Kasumi-1 (cell line): ENCODE measurements around the gene JADE2.
A peak's percentile ranks its signal among the peaks of the same experiment; 100 is the strongest.
"Not testable (repeated sequence)": the region's sequence is repeated elsewhere in the genome, so short reads cannot be mapped to it uniquely, and the experiment has no call there.

ENCODE experiments used
- DNase-seq, 2 experiments: peaks; one replicate each; lab custom pipeline; 2025; lab: John Stamatoyannopoulos, UW

JADE2 gene

DNA sequence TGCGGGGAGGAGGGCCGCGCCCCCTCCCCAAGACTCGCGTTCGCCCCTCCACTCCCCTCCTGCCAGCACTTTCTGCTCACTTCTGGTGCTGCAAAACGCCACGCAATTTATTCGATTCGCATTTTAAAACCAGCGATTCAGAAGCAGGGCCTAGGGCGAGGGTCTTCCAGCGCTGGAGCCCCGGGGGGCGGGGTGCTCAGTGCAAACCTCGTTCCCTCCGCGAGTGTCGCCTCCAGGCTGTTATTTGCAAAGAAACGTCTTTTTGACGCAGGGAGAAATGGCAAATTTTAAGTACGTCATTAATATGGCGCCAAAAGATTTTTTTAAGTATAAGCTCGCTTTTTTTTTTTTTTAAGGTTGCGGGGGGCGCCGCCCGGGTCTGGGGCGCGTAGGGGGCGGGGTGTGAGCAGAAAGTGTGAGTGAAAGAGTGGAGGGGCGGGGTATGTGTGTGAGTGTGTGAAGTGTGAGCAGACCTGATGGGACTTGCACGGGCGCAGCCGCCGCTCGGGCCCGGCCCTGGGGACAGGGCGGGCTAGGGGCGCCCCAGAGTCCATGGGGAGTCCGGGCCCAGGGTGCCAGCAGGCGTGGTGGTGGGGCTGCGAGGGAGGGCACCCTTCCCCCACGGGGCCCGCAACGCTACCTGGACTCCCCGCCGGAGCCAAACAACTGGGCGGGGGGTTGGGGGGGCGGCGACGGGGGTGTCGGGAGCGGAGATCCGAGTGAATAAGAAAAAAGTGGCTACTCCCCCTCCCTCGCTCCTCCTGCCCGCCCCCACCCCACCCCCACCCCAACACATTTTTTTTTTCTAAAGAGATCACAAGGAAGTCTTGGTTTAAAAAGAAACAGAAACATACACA, at the start of gene JADE2:
Gene JADE2, plus strand, starts transcription at position 845 of the 857 bp plus-strand sequence. CDS start 10,188 bp downstream, outside the sequence.
- peak; percentile 79 to 86 for DNase-seq

DNA sequence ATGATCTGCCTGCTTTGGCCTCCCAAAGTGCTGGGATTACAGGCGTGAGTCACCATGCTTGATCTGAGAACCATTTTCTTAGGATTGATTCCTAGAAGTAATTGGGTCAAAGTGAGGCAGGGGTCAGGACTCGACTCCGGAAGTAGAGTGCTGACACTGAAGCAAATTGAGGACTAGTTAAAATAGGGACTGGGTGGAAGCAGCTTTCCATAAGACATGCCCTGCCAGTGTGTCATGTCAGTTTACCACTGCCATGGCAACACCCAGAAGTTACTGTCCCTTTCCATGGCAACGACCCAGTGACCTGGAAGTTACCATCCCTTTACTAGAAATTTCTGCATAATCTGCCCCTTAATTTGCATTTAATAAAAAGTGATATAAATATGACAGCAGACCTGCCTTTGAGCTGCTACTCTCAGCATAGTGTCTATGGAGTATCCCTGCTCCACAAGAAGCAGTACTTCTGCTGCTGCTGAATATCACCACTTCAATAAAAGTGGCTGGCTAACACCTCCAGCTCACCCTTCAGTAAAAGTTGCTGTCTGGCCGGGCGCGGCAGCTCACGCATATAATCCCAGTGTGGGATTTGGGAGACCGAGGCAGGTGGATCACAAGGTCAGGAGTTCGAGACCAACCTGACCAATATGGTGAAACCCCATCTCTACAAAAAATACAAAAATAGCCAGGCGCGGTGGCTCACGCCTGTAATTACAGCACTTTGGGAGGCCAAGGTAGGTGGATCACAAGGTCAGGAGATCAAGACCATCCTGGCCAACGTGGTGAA, 47.8 kb upstream of the JADE2 start:
- DNase-seq, result no peak

DNA sequence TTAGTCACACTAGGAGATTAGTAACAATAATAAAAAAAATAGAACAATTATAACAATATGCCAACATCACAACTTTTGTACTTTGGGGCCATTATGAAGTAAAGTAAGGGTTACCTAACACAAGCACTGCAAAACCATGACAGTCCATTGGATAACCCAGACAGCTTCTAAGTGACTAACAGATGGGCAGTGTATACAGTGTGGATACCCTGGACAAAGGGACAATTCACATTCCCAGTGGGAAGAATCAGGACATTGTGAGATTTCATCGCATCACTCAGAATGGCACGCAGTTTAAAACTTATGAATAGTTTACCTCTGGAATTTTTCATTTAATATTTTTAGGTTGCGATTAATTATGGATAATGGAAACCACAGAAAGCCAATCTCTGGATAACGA, 45.6 kb upstream of the JADE2 start:
- no peak for DNase-seq

DNA sequence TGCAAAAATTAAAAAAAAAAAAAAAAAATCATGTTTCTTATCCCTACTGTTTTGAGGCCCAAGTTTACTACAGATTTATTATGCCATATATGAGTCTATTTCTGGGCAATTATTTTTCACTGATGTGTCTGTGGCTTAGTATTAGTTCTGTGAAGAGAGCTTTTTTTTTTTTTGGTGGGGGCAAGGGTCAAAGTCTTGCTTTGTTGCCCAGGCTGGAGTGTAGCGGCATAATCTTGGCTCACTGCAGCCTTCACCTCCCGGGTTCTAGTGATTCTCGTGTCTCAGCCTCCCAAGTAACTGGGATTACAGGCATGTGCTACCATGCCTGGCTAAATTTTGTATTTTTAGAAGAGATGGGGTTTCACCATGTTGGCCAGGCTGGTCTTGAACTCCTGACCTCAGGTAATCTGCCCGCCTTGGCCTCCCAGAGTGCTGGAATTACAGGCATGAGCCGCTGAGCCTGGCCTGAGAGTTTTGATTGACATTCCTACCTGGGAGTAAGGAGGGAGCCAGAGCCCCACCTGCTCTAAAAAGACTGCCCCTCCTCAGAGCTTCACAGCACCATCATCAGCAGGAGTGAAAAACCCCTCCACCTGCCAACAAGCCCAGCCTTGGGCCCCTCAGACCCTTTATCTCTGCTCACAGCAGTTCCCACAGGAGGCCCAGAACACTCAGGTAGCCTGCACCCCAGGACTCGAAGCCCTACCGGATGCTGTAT, 36.1 kb upstream of the JADE2 start:
- DNase-seq, result no peak

DNA sequence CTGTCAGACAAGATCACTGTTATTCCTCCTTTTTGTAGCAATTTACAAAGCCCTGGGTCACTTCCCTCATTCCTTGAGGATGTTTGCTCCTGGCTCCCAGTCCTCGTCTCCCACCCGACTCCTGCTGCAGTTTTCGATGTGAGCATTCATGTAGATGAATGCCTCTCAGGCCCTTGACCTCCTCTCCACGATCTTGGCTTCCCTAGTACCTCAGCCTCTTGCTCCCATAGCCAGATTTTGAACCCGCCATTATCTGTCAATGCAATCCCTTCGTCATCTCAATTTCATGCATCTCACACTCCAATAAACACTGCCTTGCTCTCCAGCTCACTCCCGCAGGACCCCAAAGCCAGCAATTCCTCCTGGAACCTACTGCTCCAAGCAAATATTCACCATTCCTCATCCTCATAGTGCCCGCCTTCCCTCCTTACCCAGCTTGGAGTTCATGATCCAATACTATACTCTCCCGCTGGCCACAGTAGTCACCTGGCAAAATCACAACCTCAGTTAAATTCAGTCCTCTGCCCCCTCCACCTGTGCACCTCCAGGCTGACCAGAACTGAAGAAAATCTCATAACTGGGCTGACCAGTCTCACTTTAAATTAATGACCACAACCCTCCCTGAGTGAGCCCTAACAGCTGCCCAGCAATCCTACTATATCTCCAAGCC, 35.1 kb upstream of the JADE2 start:
- DNase-seq, result no peak

DNA sequence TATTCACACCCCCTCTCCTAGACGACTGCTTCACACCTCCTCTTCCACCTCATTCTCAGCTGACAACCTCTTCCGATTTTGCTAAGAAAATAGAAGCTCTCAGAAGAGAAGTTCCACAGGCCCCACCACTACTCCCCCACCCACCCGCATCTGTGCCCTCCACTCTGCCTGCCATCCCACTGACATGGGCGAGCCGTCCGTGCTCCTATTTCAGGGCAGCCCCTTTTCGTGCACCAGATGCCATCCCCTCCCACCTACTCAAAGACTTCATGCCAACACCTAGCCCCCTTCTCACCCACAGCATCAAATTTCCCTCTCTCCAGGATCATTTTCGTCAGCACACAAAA, 34.6 kb upstream of the JADE2 start:
- DNase-seq, result no peak

DNA sequence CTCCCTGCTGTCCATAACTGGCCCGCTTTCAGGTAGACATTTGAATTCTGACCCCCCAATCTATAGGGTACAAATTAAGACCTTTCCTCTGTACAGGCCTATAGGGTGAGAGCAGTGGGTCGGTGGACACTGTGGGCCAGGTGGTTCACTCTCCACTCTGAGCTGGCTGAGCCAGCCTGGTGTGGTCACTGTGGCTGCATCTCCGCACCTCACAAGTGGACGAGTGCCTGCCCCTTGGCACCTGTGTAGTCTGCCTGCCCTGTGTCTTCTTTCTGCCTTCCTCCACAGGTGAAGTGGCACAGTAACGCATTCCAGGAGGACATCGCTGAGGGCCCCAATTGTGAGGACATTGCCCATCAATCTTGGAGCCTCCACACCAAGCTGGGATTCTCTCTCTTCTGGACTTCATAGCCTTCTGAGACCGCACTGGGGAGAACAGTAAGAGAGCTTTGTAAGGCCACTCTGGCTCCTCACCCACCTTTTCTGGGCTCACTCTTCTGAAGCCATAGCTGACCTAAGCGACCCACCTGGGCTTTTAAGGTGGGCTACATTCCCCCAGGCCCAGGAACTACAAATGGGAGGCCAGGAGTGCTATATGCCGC, 33.5 kb upstream of the JADE2 start:
- no peak for DNase-seq

DNA sequence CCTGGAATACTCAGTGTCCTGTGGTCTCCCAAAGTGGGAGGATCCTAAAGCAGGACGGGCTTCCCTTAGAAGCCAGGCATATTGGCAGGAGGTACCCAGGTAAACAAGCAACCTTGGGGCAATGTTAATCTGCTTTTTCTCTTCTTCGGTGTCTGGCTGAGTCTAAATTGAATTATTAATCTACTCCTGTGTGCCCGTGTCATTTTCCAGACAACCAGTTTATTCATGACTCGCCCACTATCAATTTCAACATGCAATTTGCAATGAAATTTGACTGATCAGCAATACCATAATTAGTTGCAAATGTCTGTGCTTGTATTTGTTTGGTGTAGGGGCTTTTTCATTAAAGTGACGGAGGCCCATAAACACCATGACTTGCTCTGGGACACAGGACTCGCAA, 32.9 kb upstream of the JADE2 start:
- no peak for DNase-seq

DNA sequence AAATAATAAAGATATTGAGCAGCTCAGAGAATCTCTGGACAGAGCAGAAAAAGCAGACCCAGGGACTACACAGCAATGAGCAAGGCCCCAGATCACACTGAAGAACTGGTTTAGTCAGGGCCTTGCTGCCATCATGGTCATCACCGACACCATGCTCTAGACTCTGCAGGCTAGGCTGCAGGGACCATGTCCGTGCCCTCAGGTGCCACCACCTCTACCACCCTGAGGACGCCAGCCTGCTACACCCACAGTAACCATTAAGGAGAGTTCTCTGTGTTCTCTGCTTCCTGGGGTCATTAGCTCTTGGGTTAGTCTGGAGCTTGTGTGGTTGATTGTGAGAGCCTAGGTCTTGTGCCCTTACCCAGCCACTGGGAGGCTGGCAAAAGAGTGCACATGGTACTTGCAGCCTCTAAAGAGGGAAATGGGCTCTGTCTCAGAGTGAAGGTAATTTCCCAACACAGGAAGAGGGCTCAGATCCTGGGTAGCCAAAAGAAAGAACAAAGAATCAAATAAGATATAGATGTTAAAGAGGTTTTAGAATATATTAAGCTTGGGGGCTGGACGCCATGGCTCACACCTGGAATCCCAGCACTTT, 31.9 kb upstream of the JADE2 start:
- no peak for DNase-seq

DNA sequence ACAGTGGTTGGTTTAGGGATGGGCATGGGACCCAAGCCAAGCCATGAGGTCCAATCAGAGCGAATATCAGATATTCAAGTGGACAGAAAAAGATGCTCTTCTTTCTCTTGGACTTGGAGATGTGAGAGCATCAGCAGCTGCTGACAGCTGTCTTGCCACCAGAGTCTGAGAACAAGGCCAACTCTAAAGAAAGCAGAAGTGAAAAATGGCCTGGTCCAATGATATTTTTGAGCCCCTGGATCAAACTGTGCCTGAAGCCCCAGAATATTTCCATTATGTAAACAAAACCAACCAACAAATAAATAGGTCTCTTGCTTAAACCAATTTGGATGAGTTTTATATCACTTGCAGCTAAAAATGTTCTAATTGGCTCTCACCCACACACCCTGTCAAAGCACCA, 30.7 kb upstream of the JADE2 start:
- DNase-seq, result no peak

DNA sequence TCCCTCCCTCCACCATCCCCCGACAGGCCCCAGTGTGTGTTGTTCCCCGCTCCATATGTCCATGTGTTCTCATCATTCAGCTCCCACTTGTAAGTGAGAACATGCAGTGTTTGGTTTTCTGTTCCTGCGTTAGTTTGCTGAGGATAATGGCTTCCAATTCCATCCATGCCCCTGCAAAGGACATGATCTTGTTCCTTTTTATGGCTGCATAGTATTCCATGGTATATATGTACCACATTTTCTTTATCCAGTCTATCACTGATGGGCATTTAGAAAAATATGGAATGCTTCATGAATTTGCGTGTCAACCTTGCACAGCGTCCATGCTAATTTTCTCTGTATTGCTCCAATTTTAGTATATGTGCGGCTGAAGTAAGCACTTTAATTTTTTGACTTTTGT, 25.6 kb upstream of the JADE2 start:
- DNase-seq, result not testable (repeated sequence)

DNA sequence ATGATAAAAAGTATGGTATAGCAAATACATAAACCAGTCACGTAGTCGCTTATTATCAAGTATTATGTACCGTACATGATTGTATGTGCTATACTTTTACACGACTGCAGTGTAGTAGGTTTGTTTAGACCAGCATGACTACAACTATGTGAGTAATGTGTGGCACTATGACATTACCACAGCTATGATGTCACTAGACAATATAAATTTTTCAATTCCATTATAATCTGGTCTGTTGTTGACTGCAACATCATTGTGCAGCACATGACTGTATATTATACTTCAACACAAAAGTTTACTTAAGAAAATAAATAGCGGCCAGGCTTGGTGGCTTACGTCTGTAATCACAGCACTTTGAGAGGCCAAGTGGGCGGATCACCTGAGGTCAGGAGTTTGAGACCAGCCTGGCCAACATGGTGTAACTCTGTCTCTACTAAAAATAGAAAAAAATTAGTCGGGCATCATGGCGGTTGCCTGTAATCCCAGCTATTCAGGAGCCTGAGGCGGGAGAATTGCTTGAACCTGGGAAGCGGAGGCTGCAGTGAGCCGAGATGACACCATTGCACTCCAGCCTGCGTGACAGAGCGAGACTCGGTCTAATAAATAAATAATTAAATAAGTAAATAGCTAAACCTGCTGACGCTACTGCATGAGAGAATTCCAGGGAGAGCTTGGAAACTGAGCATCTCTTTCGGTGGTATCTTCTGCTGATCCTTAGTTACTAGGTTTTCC, 24.6 kb upstream of the JADE2 start:
- DNase-seq, result no peak

DNA sequence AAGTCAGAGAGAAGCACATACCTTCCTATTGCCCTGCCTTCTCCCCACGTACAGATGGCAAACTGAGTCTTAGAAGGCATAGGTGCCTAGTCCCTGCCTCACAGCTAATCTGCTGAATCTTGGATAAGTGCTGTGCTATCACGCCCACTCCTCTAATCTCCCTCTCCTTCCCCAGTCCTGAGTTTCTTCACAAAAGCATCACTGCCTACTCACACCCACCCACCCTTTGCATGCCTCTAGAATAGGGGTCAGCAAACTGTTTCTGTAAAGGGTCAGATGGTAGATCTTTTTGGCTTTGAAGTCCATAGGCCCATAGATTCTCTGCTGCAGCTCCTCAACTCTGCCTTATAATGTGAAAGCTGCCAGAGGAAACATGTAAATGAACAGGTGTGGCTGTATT, 23.2 kb upstream of the JADE2 start:
- DNase-seq, result no peak

DNA sequence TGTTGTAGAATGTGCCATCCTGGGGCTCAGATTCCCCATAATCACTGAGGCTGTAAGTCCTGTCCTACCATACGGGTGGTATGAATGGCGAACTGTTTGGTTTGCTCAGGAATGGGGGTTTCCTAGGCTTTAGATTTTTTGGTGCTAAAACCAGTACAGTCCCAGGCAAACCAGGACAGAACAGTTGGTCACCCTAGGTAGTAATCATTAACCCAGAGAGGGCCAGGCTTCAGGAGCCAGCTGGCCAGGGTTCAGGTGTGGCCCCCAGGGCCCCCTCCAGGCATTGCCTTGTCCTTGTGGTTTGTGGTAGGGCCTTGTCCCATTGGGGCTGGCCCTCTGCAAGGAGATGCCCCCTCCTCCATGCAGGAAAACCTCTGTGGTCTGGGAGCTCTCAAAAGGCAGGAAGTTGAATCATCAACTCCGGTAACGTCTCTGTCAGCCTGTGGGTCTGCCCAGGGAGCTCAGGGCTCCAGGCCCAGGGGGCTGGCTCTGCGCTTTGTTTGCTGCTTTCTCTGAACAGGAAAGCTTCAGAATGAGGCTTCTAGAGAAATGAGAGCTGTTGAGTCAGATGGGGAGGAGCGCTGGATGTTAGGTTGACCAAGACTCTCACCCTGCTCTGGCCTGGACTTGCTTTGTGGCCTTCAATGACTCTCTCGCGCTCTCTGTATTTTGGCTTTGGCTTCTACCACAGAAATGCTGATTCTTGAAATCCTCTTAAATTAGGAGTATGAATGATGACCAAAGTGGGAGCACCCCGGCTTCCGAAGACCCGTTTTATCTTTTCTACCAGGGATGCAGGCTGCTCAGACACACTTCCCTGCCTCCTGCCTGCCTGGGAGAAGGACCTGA, 22.2 kb upstream of the JADE2 start:
- DNase-seq, result peak; percentile 98

DNA sequence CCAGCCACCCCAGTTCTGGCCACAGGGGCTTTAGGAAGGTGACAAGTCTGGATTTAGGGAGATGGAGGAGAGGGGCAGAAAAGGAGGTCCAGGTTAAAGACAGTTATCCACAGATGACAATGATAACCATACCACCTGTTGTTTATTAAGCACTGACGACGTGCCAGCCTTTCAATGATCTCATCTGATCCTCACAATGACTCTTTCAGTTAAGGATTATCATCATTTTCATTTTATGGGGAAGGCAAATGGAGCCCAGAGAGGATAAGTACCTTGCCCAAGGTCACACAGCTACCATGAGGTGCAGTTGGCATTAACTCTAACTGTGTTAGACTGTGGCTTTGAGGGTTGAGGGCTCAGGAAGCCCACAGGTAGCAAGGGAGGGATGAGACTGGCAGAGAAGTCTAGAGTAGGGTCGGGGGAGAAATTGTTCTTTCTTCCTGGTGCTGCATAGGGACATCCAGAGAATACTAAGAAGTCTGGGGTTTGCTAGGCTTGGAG, 21.5 kb upstream of the JADE2 start:
- DNase-seq, result no peak

DNA sequence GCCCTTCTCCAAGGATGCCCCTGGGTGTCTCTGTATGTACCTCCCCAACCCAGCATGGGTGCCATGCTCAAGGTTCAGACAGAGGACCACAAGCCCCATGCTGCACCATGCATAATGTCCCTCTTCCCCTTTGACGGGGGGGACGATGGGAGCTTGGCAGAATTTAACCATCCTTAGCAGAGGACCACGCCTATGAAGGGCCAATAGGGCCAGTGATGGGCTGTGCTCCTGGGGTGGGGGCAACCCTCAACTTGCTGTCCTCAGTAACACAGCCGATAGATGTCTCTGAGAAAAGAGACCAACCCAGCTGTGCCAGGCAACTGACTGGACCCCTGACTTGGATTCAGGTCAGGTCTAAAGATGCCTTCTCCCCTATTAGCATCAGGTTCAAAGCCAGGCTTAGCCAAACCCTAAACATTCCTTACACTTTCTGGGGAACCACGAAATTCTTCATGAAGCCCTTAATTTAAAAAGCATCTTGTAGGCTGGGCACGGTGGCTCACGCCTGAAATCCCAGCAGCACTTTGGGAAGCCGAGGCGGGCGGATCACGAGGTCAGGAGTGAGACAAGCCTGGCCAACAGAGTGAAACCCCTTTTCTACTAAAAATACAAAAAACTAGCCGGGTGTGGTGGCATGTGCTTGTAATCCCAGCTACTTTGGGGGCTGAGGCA, 20.7 kb upstream of the JADE2 start:
- no peak for DNase-seq

DNA sequence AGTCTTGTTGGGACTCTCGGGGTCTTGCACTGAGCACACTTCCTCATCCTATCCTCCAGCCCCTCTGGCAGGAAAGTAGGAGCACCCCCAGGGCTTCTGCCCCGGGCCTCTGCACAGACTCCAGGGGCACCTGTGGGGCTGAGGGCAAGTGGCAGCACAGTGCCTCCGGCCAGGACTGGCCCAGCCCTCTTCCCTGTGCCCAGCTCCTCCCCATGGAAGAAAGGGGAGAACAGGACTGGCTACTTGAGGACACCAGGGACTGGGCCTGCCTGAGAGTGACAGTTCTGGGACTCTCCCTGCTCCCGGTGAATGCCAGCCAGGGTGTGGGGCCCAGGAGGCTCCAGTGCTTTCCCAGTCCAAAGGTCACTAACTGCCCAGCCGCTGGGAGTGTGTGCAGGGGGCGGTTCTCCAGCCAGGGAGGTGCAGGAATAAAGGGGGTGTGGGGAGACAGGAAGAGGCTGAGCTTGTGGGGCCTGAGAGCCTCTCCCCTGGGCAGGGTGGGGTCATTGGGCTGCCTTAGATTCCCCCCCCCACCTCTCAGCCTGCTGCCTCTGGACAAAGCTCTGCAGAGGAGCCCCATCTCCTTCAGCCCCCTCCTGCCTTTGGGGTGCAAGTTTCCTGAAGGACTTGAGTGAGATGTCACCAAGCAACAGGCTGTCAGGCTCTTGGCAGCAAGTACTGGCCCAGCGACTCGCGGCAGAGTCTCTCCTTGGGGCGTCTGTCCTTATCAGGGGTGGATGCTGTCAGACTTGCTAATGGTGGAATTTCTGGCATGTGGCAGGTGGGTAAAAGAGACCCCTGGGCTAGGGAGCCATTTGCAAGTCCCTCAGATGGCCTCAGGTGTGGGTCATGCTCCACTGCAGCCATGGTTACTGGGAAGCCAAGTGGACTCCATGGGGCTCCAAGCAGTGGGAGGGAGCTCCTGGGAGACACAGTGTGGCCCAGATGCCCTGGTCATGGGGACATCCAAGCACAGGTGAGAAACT, 19.1 kb upstream of the JADE2 start:
- no peak for DNase-seq

DNA sequence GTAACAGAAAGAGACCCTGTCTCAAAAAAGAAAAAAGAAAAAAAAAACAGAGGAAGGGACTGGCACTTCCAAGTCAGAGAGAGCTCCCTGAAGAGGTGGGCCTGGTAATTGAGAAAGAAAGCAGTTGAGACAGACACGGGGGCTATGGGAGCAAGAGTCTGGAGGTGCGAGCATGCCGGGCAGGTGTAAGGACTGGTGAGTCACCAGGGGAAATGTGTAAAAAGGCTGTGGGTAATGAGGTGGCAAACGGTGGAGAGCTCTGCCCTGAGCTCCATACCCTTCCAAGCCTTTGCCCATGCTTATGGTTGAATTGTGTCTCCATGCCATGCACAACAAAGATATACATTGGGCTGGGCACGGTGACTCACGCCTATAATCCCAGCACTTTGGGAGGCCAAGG, 18.0 kb upstream of the JADE2 start:
- DNase-seq, result no peak
